ENCODE data around the gene EME2. TPM values are rescaled to one million over a fixed set of nuclear protein-coding genes. Genes with fewer than 3 reads are reported as not detected.
"Not testable (repeated sequence)": the region's sequence is repeated elsewhere in the genome, so short reads cannot be mapped to it uniquely, and the experiment has no call there.

EME2 gene
- total and polyA plus RNA-seq, 2 donors (not counting 1 experiment from before 2014, with no cell fraction given), result 34.6 to 42.5 TPM

- Mint-ChIP-seq H3K27me3 (no peaks in the 10 kb centered on the region), H3K27ac (no peak overlapping the region), H3K9me3 (ENCODE audit: insufficient read depth) (peaks cover 4% of the 10 kb centered on the region), H3K4me3 (no peak overlapping the region), H3K4me1 (no peaks in the 10 kb centered on the region)
- Histone ChIP-seq H3K4me1 (ENCODE audit: control insufficient read depth in 2 of 2, insufficient read depth in 2 of 2, low read length in 2 of 2) (no peaks in the 10 kb centered on the region), H3K9me3 (ENCODE audit: control extremely low read depth in 1 of 3, control insufficient read depth in 2 of 3, insufficient read depth in 1 of 3, low read length in 2 of 3) (peaks cover 0 to 24% (median 7%) of the 10 kb centered on the region in 3 donors), H3K27me3 (replicated peaks in 1 of 4; ENCODE audit: control extremely low read depth in 1 of 4, control insufficient read depth in 3 of 4, insufficient read depth in 4 of 4, low read length in 3 of 4) (no peaks in the 10 kb centered on the region), H3K36me3 (replicated peaks in 1 of 2; ENCODE audit: control extremely low read depth in 1 of 2, control insufficient read depth in 1 of 2, extremely low read depth in 1 of 2, insufficient read depth in 2 of 2, low read length in 1 of 2) (peaks cover 0 to 4% of the 10 kb centered on the region in 2 experiments), H3K4me3 (ENCODE audit: control extremely low read depth in 1 of 5, extremely low read depth in 1 of 5, insufficient read depth in 1 of 5, low read depth in 2 of 5, low read length in 4 of 5) (no peak overlapping the region), H3K4me2 (replicated peaks; ENCODE audit: low read depth, low read length, poor library complexity, severe bottlenecking) (no peak overlapping the region), H2AFZ (ENCODE audit: insufficient read depth, low read depth, low read length, poor library complexity, severe bottlenecking) (no peak overlapping the region), H4K20me1 (ENCODE audit: control insufficient read depth, insufficient read depth, low read length, poor library complexity, severe bottlenecking) (no peaks in the 10 kb centered on the region), H3K27ac (ENCODE audit: low read length in 2 of 2) (no peak overlapping the region), H3K79me2 (ENCODE audit: control insufficient read depth, insufficient read depth, low read length) (peaks cover 8% of the 10 kb centered on the region), H3K9ac (ENCODE audit: low read length) (no peak overlapping the region)
- TF ChIP-seq, protein P1, sequence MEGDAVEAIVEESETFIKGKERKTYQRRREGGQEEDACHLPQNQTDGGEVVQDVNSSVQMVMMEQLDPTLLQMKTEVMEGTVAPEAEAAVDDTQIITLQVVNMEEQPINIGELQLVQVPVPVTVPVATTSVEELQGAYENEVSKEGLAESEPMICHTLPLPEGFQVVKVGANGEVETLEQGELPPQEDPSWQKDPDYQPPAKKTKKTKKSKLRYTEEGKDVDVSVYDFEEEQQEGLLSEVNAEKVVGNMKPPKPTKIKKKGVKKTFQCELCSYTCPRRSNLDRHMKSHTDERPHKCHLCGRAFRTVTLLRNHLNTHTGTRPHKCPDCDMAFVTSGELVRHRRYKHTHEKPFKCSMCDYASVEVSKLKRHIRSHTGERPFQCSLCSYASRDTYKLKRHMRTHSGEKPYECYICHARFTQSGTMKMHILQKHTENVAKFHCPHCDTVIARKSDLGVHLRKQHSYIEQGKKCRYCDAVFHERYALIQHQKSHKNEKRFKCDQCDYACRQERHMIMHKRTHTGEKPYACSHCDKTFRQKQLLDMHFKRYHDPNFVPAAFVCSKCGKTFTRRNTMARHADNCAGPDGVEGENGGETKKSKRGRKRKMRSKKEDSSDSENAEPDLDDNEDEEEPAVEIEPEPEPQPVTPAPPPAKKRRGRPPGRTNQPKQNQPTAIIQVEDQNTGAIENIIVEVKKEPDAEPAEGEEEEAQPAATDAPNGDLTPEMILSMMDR (IDR thresholded peaks at IDR 0.05), result no peak
- TF ChIP-seq EZH2 (IDR thresholded peaks at IDR 0.05; ENCODE audit: borderline replicate concordance, insufficient read depth, low read depth, low read length, poor library complexity, severe bottlenecking), result no peak
- DNase-seq, result no peak
- CTCF ChIA-PET, result no interaction called here
- POLR2A ChIA-PET, result no interaction called here
- no peak for ATAC-seq (ENCODE audit: low read depth)
- intact Hi-C loops (cut with micrococcal nuclease), result no loop called here
- 88% methylated on average over 18 of the region's 18 CpGs for WGBS (ENCODE audit: insufficient coverage)
These were observed 21.7 kb downstream of the EME2 start for GRCh38 chr16:1794221-1794871.

GRCh38 chr16:1794908-1795666, 22.5 kb downstream of the EME2 start:
- no peak for TF ChIP-seq EZH2 (IDR thresholded peaks at IDR 0.05; ENCODE audit: borderline replicate concordance, insufficient read depth, low read depth, low read length, poor library complexity, severe bottlenecking)
- TF ChIP-seq, protein P1 (IDR thresholded peaks at IDR 0.05), result no peak
- POLR2A ChIA-PET, result no interaction called here
- Histone ChIP-seq H3K27me3 (replicated peaks in 1 of 4; ENCODE audit: control extremely low read depth in 1 of 4, control insufficient read depth in 3 of 4, insufficient read depth in 4 of 4, low read length in 3 of 4) (no peaks in the 10 kb centered on the region), H3K4me1 (ENCODE audit: control insufficient read depth in 2 of 2, insufficient read depth in 2 of 2, low read length in 2 of 2) (no peaks in the 10 kb centered on the region), H3K79me2 (ENCODE audit: control insufficient read depth, insufficient read depth, low read length) (peaks cover under 1% of the 10 kb centered on the region), H3K4me2 (replicated peaks; ENCODE audit: low read depth, low read length, poor library complexity, severe bottlenecking) (no peak overlapping the region), H2AFZ (ENCODE audit: insufficient read depth, low read depth, low read length, poor library complexity, severe bottlenecking) (no peak overlapping the region), H3K9me3 (ENCODE audit: control extremely low read depth in 1 of 3, control insufficient read depth in 2 of 3, insufficient read depth in 1 of 3, low read length in 2 of 3) (peaks cover 0 to 31% (median 10%) of the 10 kb centered on the region in 3 donors), H3K36me3 (replicated peaks in 1 of 2; ENCODE audit: control extremely low read depth in 1 of 2, control insufficient read depth in 1 of 2, extremely low read depth in 1 of 2, insufficient read depth in 2 of 2, low read length in 1 of 2) (no peaks in the 10 kb centered on the region), H3K27ac (ENCODE audit: low read length in 2 of 2) (no peak overlapping the region), H3K4me3 (ENCODE audit: control extremely low read depth in 1 of 5, extremely low read depth in 1 of 5, insufficient read depth in 1 of 5, low read depth in 2 of 5, low read length in 4 of 5) (no peak overlapping the region), H4K20me1 (ENCODE audit: control insufficient read depth, insufficient read depth, low read length, poor library complexity, severe bottlenecking) (no peaks in the 10 kb centered on the region), H3K9ac (ENCODE audit: low read length) (no peak overlapping the region)
- Mint-ChIP-seq H3K27me3 (no peaks in the 10 kb centered on the region), H3K9me3 (ENCODE audit: insufficient read depth) (peaks cover 4% of the 10 kb centered on the region), H3K4me1 (no peaks in the 10 kb centered on the region), H3K27ac (no peak overlapping the region), H3K4me3 (no peak overlapping the region)
- 96% methylated on average over 27 of the region's 32 CpGs for WGBS (ENCODE audit: insufficient coverage)
- DNase-seq (no peak), ATAC-seq (ENCODE audit: low read depth) (no peak)
- CTCF ChIA-PET, result no interaction called here
- intact Hi-C loops (cut with micrococcal nuclease), result no loop called here

DNA sequence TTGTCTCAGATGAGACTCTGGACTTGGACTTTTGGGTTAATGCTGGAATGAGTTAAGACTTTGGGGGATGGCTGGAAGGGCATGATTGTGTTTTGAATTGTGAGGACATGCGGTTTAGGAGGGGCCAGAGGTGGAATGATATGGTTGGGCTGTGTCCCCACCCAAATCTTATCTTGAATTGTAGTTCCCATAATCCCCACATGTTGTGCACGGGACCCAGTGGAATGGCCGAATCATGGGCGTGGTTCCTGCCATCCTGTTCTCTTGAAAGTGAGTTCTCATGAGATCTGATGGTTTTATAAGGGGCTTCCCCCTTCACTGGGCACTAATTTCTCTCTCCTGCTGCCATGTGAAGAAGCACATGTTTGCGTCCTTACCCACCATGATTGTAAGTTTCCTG, 26.7 kb downstream of the EME2 start:
- H3K4me3 Mint-ChIP-seq; H3K4me1 Mint-ChIP-seq; H3K27ac Mint-ChIP-seq; DNase-seq; H2AFZ ChIP-seq (ENCODE audit: insufficient read depth, low read depth, low read length, poor library complexity, severe bottlenecking); H3K4me1 ChIP-seq (ENCODE audit: control insufficient read depth in 2 of 2, insufficient read depth in 2 of 2, low read length in 2 of 2); H3K9me3 Mint-ChIP-seq (ENCODE audit: insufficient read depth); H4K20me1 ChIP-seq (ENCODE audit: control insufficient read depth, insufficient read depth, low read length, poor library complexity, severe bottlenecking); intact Hi-C loops (cut with micrococcal nuclease); CTCF ChIA-PET; H3K9ac ChIP-seq (ENCODE audit: low read length); H3K27me3 Mint-ChIP-seq; H3K79me2 ChIP-seq (ENCODE audit: control insufficient read depth, insufficient read depth, low read length); POLR2A ChIA-PET; H3K4me2 ChIP-seq (replicated peaks; ENCODE audit: low read depth, low read length, poor library complexity, severe bottlenecking); H3K27ac ChIP-seq (ENCODE audit: low read length in 2 of 2); H3K27me3 ChIP-seq (replicated peaks in 1 of 4; ENCODE audit: control extremely low read depth in 1 of 4, control insufficient read depth in 3 of 4, insufficient read depth in 4 of 4, low read length in 3 of 4); H3K36me3 ChIP-seq (replicated peaks in 1 of 2; ENCODE audit: control extremely low read depth in 1 of 2, control insufficient read depth in 1 of 2, extremely low read depth in 1 of 2, insufficient read depth in 2 of 2, low read length in 1 of 2); H3K4me3 ChIP-seq (ENCODE audit: control extremely low read depth in 1 of 5, extremely low read depth in 1 of 5, insufficient read depth in 1 of 5, low read depth in 2 of 5, low read length in 4 of 5); ATAC-seq (ENCODE audit: low read depth): not testable (repeated sequence)
- H3K9me3 ChIP-seq (ENCODE audit: control extremely low read depth in 1 of 3, control insufficient read depth in 2 of 3, insufficient read depth in 1 of 3, low read length in 2 of 3), result peaks cover 0 to 35% (median 10%) of the 10 kb centered on the region in 3 donors
- WGBS (ENCODE audit: insufficient coverage), result 100% methylated on average over 1 of the region's 5 CpGs

All from B cell (primary cell).